GM12878 (cell line): ENCODE results near the gene APOL4. TPM values are rescaled to one million over a fixed set of nuclear protein-coding genes. Genes with fewer than 3 reads are reported as not detected.

Experiments
- BACH1 ChIP-seq: fragments of 450-650 bp; IDR thresholded peaks from 2 replicates; pipeline ENCODE4 v1.6.1; 2017; ENCODE audit warnings: mild to moderate bottlenecking, borderline replicate concordance
- BMI1 ChIP-seq: fragments of 450-650 bp; IDR thresholded peaks from 2 replicates; pipeline ENCODE4 v1.6.1; 2016; ENCODE audit warnings: mild to moderate bottlenecking, moderate library complexity, borderline replicate concordance
- CEBPB ChIP-seq, 2 experiments: fragments of 150-350 bp in 1 of 2; IDR thresholded peaks; 2 replicates each; pipeline ENCODE4 v1.6.1; 2012 to 2014; ENCODE audit warnings: low read depth in 2 of 2, low read length in 2 of 2, borderline replicate concordance in 1 of 2, inconsistent platforms in 1 of 2
- E2F8 ChIP-seq: fragments of 450-650 bp; IDR thresholded peaks from 2 replicates; pipeline ENCODE4 v1.6.1; 2018; ENCODE audit warnings: mild to moderate bottlenecking, low read depth, moderate library complexity; ENCODE audit not compliant: partially characterized antibody
- FOS ChIP-seq: IDR thresholded peaks from 3 replicates; pipeline ENCODE4 v1.6.1; 2011; ENCODE audit warnings: borderline replicate concordance; ENCODE audit not compliant: insufficient read length; ENCODE audit errors: extremely low read depth
- MXI1 ChIP-seq: fragments of 150-350 bp; IDR thresholded peaks from 2 replicates; pipeline ENCODE4 v1.6.1; 2011; ENCODE audit warnings: low read depth, mild to moderate bottlenecking, inconsistent platforms, low read length, improper control_type of control experiment
- NFXL1 ChIP-seq: fragments of 450-650 bp; IDR thresholded peaks from 2 replicates; pipeline ENCODE4 v1.6.1; 2017; ENCODE audit warnings: antibody characterized with exemption, mild to moderate bottlenecking, borderline replicate concordance
- PML ChIP-seq: IDR thresholded peaks from 2 replicates; pipeline ENCODE4 v1.6.1; 2012; ENCODE audit warnings: low read length, inconsistent platforms
- POLR2A ChIP-seq: IDR thresholded peaks from 2 replicates; pipeline ENCODE4 v1.6.1; 2011; ENCODE audit warnings: low read depth, mild to moderate bottlenecking, low read length
- RCOR1 ChIP-seq: conservative IDR thresholded peaks from 2 replicates; pipeline ENCODE4 v1.6.1; 2012; ENCODE audit warnings: low read depth, low read length, improper control_type of control experiment
- RUNX3 ChIP-seq: IDR thresholded peaks from 2 replicates; pipeline ENCODE4 v1.6.1; 2012; ENCODE audit warnings: low read length, inconsistent platforms
- SREBF1 ChIP-seq: IDR thresholded peaks from 2 replicates; pipeline ENCODE4 v1.6.1; 2012; ENCODE audit warnings: mild to moderate bottlenecking, low read length
- TCF3 ChIP-seq: IDR thresholded peaks from 2 replicates; pipeline ENCODE4 v1.6.1; 2012; ENCODE audit warnings: low read depth, mild to moderate bottlenecking, low read length, borderline replicate concordance; ENCODE audit not compliant: insufficient read depth
- ZBED1 ChIP-seq: IDR thresholded peaks from 2 replicates; pipeline ENCODE4 v1.6.1; 2016; ENCODE audit warnings: borderline replicate concordance
- ZBTB4 ChIP-seq: fragments of 450-650 bp; formaldehyde crosslinking; IDR thresholded peaks from 2 replicates; pipeline ENCODE4 v1.4.0; 2022; ENCODE audit warnings: mild to moderate bottlenecking, moderate library complexity
- polyA plus RNA-seq, 11 experiments: library from polyadenylated mRNA; depleted of rRNA in 4 of 11; unstranded in 6 of 11; stranded (reverse) in 5 of 11; fragments of >200 nt; fragmentation: Nextera tagmentation in 4 of 11; fragmentation: Illumina TruSeq in 1 of 11; extraction: Ambion mirVana in 4 of 11; extraction: Trizol in 1 of 11; gene quantifications; 1 replicate in 1 of 11; 2 replicates in 10 of 11; pipeline versions ENCODE4 v1.2.1 to v1.2.3, GENCODE V29; 2011 to 2016; ENCODE audit warnings: inconsistent platforms in 2 of 11, missing spikeins in 2 of 11, low read depth in 1 of 11
- total RNA-seq, 4 experiments: library from RNA; depleted of rRNA in 3 of 4; stranded (reverse); fragments of >200 nt in 3 of 4; fragmentation: Illumina TruSeq in 1 of 4; extraction: Trizol in 1 of 4; gene quantifications; 2 replicates each; pipeline versions ENCODE4 v1.2.1 to v1.2.3, GENCODE V29; 2013 to 2021
- TF ChIP-seq, protein P1 (sequence below): fragments of 450-650 bp; formaldehyde crosslinking; IDR thresholded peaks from 2 replicates; pipeline ENCODE4 v1.4.0; 2020; ENCODE audit warnings: mild to moderate bottlenecking, moderate library complexity
- TF ChIP-seq, protein P2 (sequence below): fragments of 450-650 bp; IDR thresholded peaks from 2 replicates; pipeline ENCODE4 v1.6.1; 2017; ENCODE audit warnings: mild to moderate bottlenecking, low read depth, inconsistent platforms; ENCODE audit not compliant: poor library complexity, severe bottlenecking

The APOL4 gene
- total and polyA plus RNA-seq, 10 of the 15 experiments (the other 5 are each of a cell fraction or from before 2014, with no cell fraction given), result 0.03 to 0.24 (median 0.19) TPM; not detected in 7

DNA sequence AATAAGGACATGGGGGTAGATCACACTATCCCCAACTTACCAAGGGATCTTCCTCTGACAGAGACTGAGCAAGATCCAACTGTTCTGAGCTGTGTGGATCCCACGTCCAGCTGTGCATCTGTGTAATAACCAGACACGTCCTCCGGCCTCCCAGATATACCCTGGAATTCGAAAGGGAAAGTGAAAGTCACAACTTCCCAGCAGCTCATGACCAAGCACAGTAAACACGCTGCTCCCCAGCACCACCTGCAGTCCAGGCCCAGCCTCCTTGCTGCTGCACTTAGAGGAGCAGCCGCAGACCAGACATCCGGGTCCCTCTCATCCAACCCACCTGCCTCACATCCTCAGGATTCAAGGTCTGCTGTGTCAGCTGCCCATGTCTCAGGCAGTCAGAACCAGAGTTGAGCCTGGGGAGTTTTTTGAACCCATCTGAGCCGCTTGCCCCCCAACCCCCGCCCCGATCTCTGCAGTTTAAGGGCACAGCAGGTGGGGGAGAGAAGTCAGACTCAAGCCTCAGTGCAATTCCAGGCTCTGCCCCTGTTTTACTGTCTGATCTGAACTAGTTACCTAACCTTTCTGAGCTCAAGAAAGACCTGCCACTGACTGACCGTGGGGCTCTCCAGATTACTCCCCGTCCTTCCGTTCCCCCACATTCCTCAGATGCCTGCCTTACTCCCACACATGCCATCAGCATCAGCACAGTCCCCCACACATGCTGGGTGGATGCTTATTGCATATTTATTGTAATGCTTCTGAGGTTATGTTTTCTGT is 38.0 kb upstream of the APOL4 start, which contains the start of gene APOL2 (continued):
- TF ChIP-seq, protein P1, sequence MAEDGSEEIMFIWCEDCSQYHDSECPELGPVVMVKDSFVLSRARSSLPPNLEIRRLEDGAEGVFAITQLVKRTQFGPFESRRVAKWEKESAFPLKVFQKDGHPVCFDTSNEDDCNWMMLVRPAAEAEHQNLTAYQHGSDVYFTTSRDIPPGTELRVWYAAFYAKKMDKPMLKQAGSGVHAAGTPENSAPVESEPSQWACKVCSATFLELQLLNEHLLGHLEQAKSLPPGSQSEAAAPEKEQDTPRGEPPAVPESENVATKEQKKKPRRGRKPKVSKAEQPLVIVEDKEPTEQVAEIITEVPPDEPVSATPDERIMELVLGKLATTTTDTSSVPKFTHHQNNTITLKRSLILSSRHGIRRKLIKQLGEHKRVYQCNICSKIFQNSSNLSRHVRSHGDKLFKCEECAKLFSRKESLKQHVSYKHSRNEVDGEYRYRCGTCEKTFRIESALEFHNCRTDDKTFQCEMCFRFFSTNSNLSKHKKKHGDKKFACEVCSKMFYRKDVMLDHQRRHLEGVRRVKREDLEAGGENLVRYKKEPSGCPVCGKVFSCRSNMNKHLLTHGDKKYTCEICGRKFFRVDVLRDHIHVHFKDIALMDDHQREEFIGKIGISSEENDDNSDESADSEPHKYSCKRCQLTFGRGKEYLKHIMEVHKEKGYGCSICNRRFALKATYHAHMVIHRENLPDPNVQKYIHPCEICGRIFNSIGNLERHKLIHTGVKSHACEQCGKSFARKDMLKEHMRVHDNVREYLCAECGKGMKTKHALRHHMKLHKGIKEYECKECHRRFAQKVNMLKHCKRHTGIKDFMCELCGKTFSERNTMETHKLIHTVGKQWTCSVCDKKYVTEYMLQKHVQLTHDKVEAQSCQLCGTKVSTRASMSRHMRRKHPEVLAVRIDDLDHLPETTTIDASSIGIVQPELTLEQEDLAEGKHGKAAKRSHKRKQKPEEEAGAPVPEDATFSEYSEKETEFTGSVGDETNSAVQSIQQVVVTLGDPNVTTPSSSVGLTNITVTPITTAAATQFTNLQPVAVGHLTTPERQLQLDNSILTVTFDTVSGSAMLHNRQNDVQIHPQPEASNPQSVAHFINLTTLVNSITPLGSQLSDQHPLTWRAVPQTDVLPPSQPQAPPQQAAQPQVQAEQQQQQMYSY (CRISPR knock-in tag), result no peak
- TF ChIP-seq NFXL1 (no peak), MXI1 (peak; percentile 84), PML (no peak; the same call in 1 of the 2 replicates), E2F8 (no peak), SREBF1 (no peak), FOS (no peak), ZBTB4 (CRISPR knock-in tag) (no peak), CEBPB (IDR thresholded peaks at IDR 0.05; ENCODE audit: borderline replicate concordance in 1 of 2, low read depth in 2 of 2, low read length in 2 of 2) (no peak), POLR2A (peak; percentile 69), ZBED1 (no peak), BMI1 (no peak), BACH1 (no peak), TCF3 (peak; percentile 70; the same call in 1 of the 2 replicates), RCOR1 (no peak), RUNX3 (peak; percentile 46; the same call in 1 of the 2 replicates)
- TF ChIP-seq, protein P2, sequence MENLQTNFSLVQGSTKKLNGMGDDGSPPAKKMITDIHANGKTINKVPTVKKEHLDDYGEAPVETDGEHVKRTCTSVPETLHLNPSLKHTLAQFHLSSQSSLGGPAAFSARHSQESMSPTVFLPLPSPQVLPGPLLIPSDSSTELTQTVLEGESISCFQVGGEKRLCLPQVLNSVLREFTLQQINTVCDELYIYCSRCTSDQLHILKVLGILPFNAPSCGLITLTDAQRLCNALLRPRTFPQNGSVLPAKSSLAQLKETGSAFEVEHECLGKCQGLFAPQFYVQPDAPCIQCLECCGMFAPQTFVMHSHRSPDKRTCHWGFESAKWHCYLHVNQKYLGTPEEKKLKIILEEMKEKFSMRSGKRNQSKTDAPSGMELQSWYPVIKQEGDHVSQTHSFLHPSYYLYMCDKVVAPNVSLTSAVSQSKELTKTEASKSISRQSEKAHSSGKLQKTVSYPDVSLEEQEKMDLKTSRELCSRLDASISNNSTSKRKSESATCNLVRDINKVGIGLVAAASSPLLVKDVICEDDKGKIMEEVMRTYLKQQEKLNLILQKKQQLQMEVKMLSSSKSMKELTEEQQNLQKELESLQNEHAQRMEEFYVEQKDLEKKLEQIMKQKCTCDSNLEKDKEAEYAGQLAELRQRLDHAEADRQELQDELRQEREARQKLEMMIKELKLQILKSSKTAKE, result no peak
